Thyroid gland (tissue), 4 donors: Measurements from ENCODE around the gene ROBO2.

Source experiments
- CTCF ChIP-seq, 6 experiments: fragments of 200-600 bp in 3 of 6; fragments of 450-650 bp in 3 of 6; sonication (generic) in 3 of 6; IDR thresholded peaks; one replicate each; pipeline ENCODE4 v1.5.1; 2016 to 2019; ENCODE audit warnings: antibody characterized with exemption in 6 of 6, mild to moderate bottlenecking in 2 of 6, inconsistent platforms in 1 of 6, moderate library complexity in 1 of 6
- POLR2A ChIP-seq, 2 donors: fragments of 450-650 bp; IDR thresholded peaks; one replicate each; pipeline ENCODE4 v1.6.1; 2017; ENCODE audit warnings: antibody characterized with exemption in 2 of 2, mild to moderate bottlenecking in 2 of 2, moderate library complexity in 1 of 2

GRCh38 chr3:77142578-77142977, 102.7 kb downstream of the ROBO2 start:
- TF ChIP-seq CTCF (IDR thresholded peaks at IDR 0.05) (no peak), POLR2A (IDR thresholded peaks at IDR 0.05) (no peak)
